ENCODE data around the gene NUDT9.
"Not testable (repeated sequence)": the region's sequence is repeated elsewhere in the genome, so short reads cannot be mapped to it uniquely, and the experiment has no call there.

The NUDT9 gene

GRCh38 chr4:87462102-87462501 lies 39.7 kb downstream of the NUDT9 start:
- no peak for DNase-seq (ENCODE audit: low spot score)

GRCh38 chr4:87465739-87466366 lies 43.5 kb downstream of the NUDT9 start:
- peak; percentile 48 for DNase-seq (ENCODE audit: low spot score)

GRCh38 chr4:87469390-87469789 lies 47.0 kb downstream of the NUDT9 start:
- DNase-seq (ENCODE audit: low spot score) = peak; percentile 54

GRCh38 chr4:87476934-87477333 lies 54.6 kb downstream of the NUDT9 start:
- no peak for DNase-seq (ENCODE audit: low spot score)

GRCh38 chr4:87478732-87479250 lies 56.4 kb downstream of the NUDT9 start:
- DNase-seq (ENCODE audit: low spot score) = no peak

- DNase-seq (ENCODE audit: low spot score) = no peak
These were observed 59.0 kb downstream of the NUDT9 start for GRCh38 chr4:87481377-87481776.

GRCh38 chr4:87483247-87483646 lies 60.9 kb downstream of the NUDT9 start:
- not testable (repeated sequence) for DNase-seq (ENCODE audit: low spot score)

GRCh38 chr4:87488666-87489065 lies 66.3 kb downstream of the NUDT9 start:
- not testable (repeated sequence) for DNase-seq (ENCODE audit: low spot score)

- no peak for DNase-seq (ENCODE audit: low spot score)
These were observed 67.3 kb downstream of the NUDT9 start for GRCh38 chr4:87489678-87490077.

GRCh38 chr4:87490664-87491369 lies 68.4 kb downstream of the NUDT9 start:
- no peak for DNase-seq (ENCODE audit: low spot score)

GRCh38 chr4:87491436-87491835 lies 69.1 kb downstream of the NUDT9 start:
- DNase-seq (ENCODE audit: low spot score) = no peak

GRCh38 chr4:87491851-87492250 lies 69.5 kb downstream of the NUDT9 start:
- DNase-seq (ENCODE audit: low spot score) = not testable (repeated sequence)

GRCh38 chr4:87493115-87493514 lies 70.7 kb downstream of the NUDT9 start:
- no peak for DNase-seq (ENCODE audit: low spot score)

- DNase-seq (ENCODE audit: low spot score) = peak; percentile 30
These were observed 74.8 kb downstream of the NUDT9 start for GRCh38 chr4:87497159-87497558.

GRCh38 chr4:87497578-87497977 lies 75.2 kb downstream of the NUDT9 start:
- DNase-seq (ENCODE audit: low spot score) = no peak

GRCh38 chr4:87498446-87498900 lies 76.1 kb downstream of the NUDT9 start:
- DNase-seq (ENCODE audit: low spot score) = peak; percentile 68

GRCh38 chr4:87499403-87500091 lies 77.2 kb downstream of the NUDT9 start:
- DNase-seq (ENCODE audit: low spot score) = peak; percentile 81

- DNase-seq (ENCODE audit: low spot score) = no peak
These were observed 77.7 kb downstream of the NUDT9 start for GRCh38 chr4:87500092-87500462.

GRCh38 chr4:87502580-87503238 lies 80.3 kb downstream of the NUDT9 start:
- no peak for DNase-seq (ENCODE audit: low spot score)

- no peak for DNase-seq (ENCODE audit: low spot score)
These were observed 83.5 kb downstream of the NUDT9 start for GRCh38 chr4:87505862-87506261.

- no peak for DNase-seq (ENCODE audit: low spot score)
These were observed 84.8 kb downstream of the NUDT9 start for GRCh38 chr4:87506974-87507701.
